ENCODE measurements around the gene PHACTR1.

The PHACTR1 gene

GRCh38 chr6:12865117-12865516, 148.6 kb downstream of the PHACTR1 start:
- DNase-seq: no peak

- DNase-seq: no peak
These were observed 149.2 kb downstream of the PHACTR1 start for GRCh38 chr6:12865671-12866181.

GRCh38 chr6:12866422-12867029, 150.0 kb downstream of the PHACTR1 start:
- no peak for DNase-seq

- no peak for DNase-seq
These were observed 153.4 kb downstream of the PHACTR1 start for GRCh38 chr6:12869816-12870432.

- DNase-seq: no peak
These were observed 157.1 kb downstream of the PHACTR1 start for GRCh38 chr6:12873691-12874090.

- no peak for DNase-seq
These were observed 158.5 kb downstream of the PHACTR1 start for GRCh38 chr6:12875051-12875450.

GRCh38 chr6:12878741-12879140, 162.2 kb downstream of the PHACTR1 start:
- no peak for DNase-seq

- no peak for DNase-seq
These were observed 166.3 kb downstream of the PHACTR1 start for GRCh38 chr6:12882761-12883290.

GRCh38 chr6:12884983-12885382, 168.4 kb downstream of the PHACTR1 start:
- DNase-seq: no peak

GRCh38 chr6:12886961-12887775, 170.6 kb downstream of the PHACTR1 start:
- no peak for DNase-seq

GRCh38 chr6:12890171-12890790, 173.7 kb downstream of the PHACTR1 start:
- DNase-seq: no peak

GRCh38 chr6:12891595-12891994, 175.0 kb downstream of the PHACTR1 start:
- DNase-seq: no peak

GRCh38 chr6:12892151-12892550, 175.6 kb downstream of the PHACTR1 start:
- DNase-seq: no peak

- DNase-seq: no peak
These were observed 176.5 kb downstream of the PHACTR1 start for GRCh38 chr6:12893036-12893435.

GRCh38 chr6:12895721-12896120, 179.2 kb downstream of the PHACTR1 start:
- no peak for DNase-seq

GRCh38 chr6:12896208-12896733, 179.7 kb downstream of the PHACTR1 start:
- no peak for DNase-seq

GRCh38 chr6:12898603-12899002, 182.0 kb downstream of the PHACTR1 start:
- DNase-seq: no peak

GRCh38 chr6:12899046-12899833, 182.7 kb downstream of the PHACTR1 start:
- DNase-seq: peak; percentile 25

- no peak for DNase-seq
These were observed 186.7 kb downstream of the PHACTR1 start for GRCh38 chr6:12903246-12903645.

GRCh38 chr6:12909833-12910232, 193.3 kb downstream of the PHACTR1 start:
- DNase-seq: no peak

GRCh38 chr6:12911427-12911826, 194.9 kb downstream of the PHACTR1 start:
- no peak for DNase-seq

- no peak for DNase-seq
These were observed 196.6 kb downstream of the PHACTR1 start for GRCh38 chr6:12913201-12913600.

Measured in NCI-H187 treated with DMSO at 0.1 percent for 48 hours (cell line).